ENCODE data around the gene DNAH14.

DNA sequence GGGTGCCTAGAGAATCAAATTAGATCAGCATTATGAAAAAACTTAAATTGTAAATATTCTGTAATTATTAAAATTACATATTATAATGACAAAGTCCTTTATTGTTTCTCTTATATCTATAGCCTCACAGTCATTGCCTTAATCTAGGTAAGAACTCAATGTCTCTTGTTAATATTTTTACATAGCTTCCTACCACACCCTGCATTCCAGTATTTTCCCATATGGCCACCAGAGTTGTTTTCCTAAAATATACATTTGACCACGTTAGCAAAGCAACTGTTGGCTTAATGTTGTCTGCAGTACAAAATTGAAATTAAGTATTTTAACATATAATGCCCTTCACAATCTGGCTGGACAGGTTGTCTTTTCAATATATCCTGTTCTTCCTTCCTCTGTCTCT, 230.3 kb downstream of the DNAH14 start:
- TF ChIP-seq, protein P1, sequence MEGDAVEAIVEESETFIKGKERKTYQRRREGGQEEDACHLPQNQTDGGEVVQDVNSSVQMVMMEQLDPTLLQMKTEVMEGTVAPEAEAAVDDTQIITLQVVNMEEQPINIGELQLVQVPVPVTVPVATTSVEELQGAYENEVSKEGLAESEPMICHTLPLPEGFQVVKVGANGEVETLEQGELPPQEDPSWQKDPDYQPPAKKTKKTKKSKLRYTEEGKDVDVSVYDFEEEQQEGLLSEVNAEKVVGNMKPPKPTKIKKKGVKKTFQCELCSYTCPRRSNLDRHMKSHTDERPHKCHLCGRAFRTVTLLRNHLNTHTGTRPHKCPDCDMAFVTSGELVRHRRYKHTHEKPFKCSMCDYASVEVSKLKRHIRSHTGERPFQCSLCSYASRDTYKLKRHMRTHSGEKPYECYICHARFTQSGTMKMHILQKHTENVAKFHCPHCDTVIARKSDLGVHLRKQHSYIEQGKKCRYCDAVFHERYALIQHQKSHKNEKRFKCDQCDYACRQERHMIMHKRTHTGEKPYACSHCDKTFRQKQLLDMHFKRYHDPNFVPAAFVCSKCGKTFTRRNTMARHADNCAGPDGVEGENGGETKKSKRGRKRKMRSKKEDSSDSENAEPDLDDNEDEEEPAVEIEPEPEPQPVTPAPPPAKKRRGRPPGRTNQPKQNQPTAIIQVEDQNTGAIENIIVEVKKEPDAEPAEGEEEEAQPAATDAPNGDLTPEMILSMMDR (IDR thresholded peaks at IDR 0.05; ENCODE audit: poor library complexity) = no peak
- TF ChIP-seq EZH2phosphoT487 (IDR thresholded peaks at IDR 0.05; ENCODE audit: low read depth, severe bottlenecking, unreplicated experiment) = no peak
